Forelimb muscle (tissue), 1 donor: ENCODE data around the gene CTAGE6. TPM values are rescaled to one million over a fixed set of nuclear protein-coding genes. Genes with fewer than 3 reads are reported as not detected.
"Not testable (repeated sequence)": the region's sequence is repeated elsewhere in the genome, so short reads cannot be mapped to it uniquely, and the experiment has no call there.

Experiments used
- DNase-seq: peaks from one replicate; pipeline ENCODE4 v3.0.0-alpha.2; 2013; ENCODE audit warnings: low read depth
- polyA plus RNA-seq: library from polyadenylated mRNA; unstranded; fragments of 120-200 nt; gene quantifications from one replicate; pipeline ENCODE4 v1.2.1, GENCODE V29; 2013; ENCODE audit not compliant: insufficient read length

The CTAGE6 gene
- polyA plus RNA-seq, 1 donor = 0.30 TPM

DNA sequence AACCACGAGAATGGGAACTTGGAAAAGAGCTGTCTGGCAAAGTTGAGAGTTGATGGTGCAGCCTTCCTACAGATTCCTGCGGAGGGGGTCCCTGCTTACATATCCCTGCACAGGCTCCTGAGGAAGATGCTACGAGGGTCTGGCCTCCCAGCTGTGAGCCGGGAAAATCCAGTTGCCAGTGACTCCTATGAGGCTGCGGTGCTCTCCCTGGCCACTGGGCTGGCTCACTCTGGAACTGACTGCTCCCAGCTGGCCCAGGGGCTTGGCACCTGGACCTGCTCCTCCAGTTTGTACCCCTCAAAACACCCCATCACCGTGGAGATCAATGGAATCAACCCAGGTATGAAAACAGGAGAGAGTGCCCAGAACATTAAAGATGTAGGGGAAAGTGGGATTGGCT, 37.2 kb downstream of the CTAGE6 start:
- DNase-seq = not testable (repeated sequence)

DNA sequence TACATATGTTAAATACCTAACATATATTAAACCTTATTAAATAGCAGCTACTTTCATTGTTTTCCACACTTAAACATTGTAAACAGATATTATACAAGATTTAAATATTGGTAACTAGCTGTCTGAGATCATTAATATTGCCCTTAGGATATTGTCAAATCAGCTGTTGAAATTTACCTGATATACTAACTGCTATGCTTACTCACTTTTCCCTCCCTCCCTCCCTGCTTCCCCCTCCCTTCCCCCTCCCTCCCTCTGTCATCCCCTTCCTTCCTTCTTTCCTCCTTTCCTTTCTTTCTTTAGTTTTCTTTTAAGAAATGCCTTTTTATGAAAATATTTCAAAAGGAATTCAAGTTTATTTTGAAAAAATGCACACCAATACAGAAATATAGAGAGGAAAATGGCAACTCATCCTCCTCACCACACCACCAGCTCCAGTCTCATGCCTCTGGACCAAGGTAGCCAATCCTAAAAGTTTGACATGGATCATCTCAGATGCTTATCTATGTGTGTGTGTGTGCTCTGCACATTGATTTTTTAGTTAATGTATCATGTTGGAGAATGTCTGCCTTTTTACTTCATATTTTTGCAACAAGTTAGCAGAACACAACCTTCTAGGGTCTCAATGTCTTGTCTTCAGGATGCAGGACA, 41.8 kb downstream of the CTAGE6 start:
- not testable (repeated sequence) for DNase-seq

DNA sequence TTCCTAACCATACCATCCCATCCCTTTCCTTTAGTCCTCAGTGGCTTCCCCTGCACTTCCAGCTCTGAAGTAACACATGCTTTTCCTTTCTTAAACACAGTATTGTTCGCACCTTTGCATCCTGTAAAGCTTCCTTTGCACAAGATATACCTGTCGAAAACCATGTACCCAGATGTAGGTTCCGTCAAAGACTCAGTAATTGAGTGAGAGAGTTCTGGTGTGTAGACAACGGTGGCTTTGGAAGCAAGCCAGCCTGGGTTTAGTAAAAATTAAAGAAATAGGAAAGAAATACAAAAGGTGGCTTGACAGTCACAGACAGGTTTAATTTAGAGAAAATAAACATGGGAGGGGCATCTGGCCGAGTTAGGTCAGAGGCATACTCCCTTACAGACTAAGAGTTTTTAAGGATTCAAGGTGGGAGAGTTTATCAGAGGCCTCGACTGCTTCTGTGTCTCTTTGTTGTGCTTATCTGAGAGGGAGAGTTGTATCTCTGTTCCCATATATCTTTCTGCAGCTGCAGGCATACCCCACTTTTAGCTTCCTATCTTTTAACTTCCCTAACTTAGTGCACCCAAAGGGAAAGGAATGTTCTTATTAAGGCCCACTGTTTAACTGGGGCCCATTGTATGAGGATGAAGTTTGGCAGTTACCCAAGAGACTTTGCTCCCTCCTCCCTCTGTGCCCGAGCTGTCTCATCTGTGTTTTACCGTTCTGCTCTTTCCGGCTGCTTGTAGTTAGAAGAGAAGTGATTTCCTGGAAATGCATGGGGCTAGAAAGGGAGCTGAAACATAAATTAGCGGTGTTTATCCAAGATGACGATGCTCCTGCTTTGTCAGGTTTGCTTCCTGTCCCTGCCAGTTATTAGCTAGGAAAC, 42.7 kb downstream of the CTAGE6 start:
- DNase-seq = not testable (repeated sequence)

DNA sequence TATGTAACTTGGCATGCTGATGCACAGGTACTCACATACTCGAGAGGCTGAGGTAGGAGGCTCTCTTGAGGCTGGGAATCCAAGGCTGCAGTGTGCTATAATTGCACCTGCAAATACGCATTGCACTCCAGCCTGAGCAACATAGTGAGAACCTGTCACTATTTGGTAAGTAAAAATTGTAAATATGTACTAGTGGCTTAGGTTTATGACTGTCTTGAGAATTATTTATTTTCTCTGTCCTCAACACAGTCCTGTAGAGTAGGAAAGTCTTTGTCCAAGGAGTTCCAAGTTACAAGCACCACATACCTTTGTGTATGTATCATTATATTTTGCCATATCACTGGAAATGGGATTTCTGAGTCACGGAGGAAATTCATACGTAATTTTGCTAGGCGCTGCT, 45.1 kb downstream of the CTAGE6 start:
- not testable (repeated sequence) for DNase-seq

DNA sequence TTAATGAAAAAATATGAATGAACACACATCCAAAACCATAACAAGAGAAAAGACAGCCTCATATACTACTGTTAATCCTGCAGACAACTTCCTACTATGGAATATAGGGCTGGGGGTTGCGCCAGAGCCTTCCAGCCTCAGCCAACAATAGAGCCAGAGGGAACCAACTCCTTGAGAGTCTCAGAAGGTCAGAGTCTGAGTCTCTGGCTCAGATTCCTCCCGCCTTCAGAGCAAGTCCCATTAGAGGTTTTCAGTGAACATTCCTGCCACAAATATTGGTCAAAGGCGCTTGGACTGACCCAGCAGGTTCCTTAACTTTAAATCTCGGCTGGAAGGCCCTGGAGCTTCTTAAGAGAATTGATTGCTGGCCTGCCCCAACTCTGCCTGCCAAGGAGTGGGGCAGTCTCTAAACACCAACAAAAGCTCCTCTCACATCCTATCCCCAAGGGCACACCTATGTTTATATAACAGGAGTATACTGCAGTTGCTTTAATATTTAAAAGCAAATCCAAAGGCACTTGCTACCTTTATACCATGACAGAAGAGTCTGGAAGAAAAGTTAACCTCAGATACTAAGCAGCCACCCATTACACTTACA, 45.7 kb downstream of the CTAGE6 start:
- DNase-seq = not testable (repeated sequence)

DNA sequence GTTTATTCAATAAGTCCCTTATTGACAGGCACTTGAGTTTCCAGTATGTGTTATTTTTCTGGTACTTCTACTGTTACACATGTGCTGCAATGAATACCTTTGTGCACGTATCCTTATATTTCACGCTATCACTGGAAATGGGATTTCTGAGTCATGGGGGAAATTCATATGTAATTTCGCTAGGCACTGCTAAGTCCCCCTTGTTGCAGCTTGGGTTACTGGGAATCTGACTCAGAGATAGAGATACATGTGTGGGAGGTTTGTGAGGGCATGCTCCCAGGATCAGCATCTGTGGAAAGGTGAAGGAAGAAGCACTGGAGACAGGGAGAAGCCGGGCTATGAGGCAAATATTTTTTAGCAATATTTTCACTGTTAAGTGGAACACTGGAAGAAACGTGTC, 47.6 kb downstream of the CTAGE6 start:
- DNase-seq = not testable (repeated sequence)

Other genes starting within 250 kb of the CTAGE6 start
- not detected for gene CTAGE15, start 185.9 kb downstream of the CTAGE6 start, polyA plus RNA-seq
- 11.7 TPM for gene TCAF2, start 136.7 kb downstream of the CTAGE6 start, polyA plus RNA-seq
- gene TCAF1, start 144.5 kb upstream of the CTAGE6 start, polyA plus RNA-seq = 206 TPM
- gene OR2F2, start 177.5 kb upstream of the CTAGE6 start, polyA plus RNA-seq = not detected
- gene OR2F1, start 197.1 kb upstream of the CTAGE6 start, polyA plus RNA-seq = not detected
- gene OR6B1, start 242.6 kb upstream of the CTAGE6 start, polyA plus RNA-seq = not detected